Prostate gland (tissue), 2 donors: ENCODE data around the gene RYR1. TPM values are rescaled to one million over a fixed set of nuclear protein-coding genes. Genes with fewer than 3 reads are reported as not detected.
"Not testable (repeated sequence)": the region's sequence is repeated elsewhere in the genome, so short reads cannot be mapped to it uniquely, and the experiment has no call there.

Experiments
- DNase-seq: peaks from one replicate; pipeline ENCODE4 v3.0.0-alpha.2; 2019; ENCODE audit warnings: low spot score
- H3K27ac ChIP-seq, 2 donors: fragments of 200-600 bp; sonication (generic); 2 replicates each; pipeline ENCODE4 v1.5.1; 2017 to 2019
- H3K27me3 ChIP-seq: fragments of 200-600 bp; sonication (generic); replicated peaks from 2 replicates; pipeline ENCODE4 v1.5.1; 2019; ENCODE audit not compliant: insufficient read depth
- H3K36me3 ChIP-seq, 2 donors: fragments of 200-600 bp; sonication (generic); 1 replicate in 1 of 2; 2 replicates in 1 of 2; pipeline versions ENCODE4 v1.5.1 to v1.8.1; 2017 to 2019
- H3K4me1 ChIP-seq: fragments of 200-600 bp; sonication (generic); replicated peaks from 2 replicates; pipeline ENCODE4 v1.5.1; 2019
- H3K4me3 ChIP-seq, 2 donors: fragments of 200-600 bp; sonication (generic); 2 replicates each; pipeline ENCODE4 v1.5.1; 2017 to 2019
- H3K9me3 ChIP-seq: fragments of 200-600 bp; sonication (generic); 2 replicates; pipeline ENCODE4 v1.5.1; 2017
- POLR2A ChIP-seq: fragments of 450-650 bp; IDR thresholded peaks from one replicate; pipeline ENCODE4 v1.6.1; 2016; ENCODE audit warnings: antibody characterized with exemption, mild to moderate bottlenecking
- POLR2AphosphoS5 ChIP-seq: sonication (generic); formaldehyde crosslinking; IDR thresholded peaks from one replicate; pipeline ENCODE4 v1.6.1; 2017; ENCODE audit warnings: antibody characterized with exemption
- WGBS: methylation state at CpG from one replicate; pipeline ENCODE4 v1.1.5; 2018; 5-methylcytosine and 5-hydroxymethylcytosine counted together
- intact Hi-C: fragments of 100-400 bp; cut with DNase I; formaldehyde crosslinking; loops from one replicate; pipeline ENCODE4 v1.14.2; 2022
- total RNA-seq, 2 donors: library from RNA; depleted of rRNA; stranded (reverse); fragments of >200 nt; gene quantifications; one replicate each; pipeline ENCODE4 v1.1.0, GENCODE V29; 2016
- TF ChIP-seq, protein P1 (sequence below), 4 experiments: fragments of 200-600 bp in 2 of 4; fragments of 450-650 bp in 2 of 4; sonication (generic) in 2 of 4; IDR thresholded peaks; 1 replicate in 3 of 4; 2 replicates in 1 of 4; pipeline ENCODE4 v1.5.1; 2016 to 2019; ENCODE audit warnings: antibody characterized with exemption in 4 of 4, mild to moderate bottlenecking in 2 of 4, moderate library complexity in 2 of 4

RYR1 gene
- total RNA-seq, 2 donors from 2014 or later = 5.7 to 8.6 TPM

DNA sequence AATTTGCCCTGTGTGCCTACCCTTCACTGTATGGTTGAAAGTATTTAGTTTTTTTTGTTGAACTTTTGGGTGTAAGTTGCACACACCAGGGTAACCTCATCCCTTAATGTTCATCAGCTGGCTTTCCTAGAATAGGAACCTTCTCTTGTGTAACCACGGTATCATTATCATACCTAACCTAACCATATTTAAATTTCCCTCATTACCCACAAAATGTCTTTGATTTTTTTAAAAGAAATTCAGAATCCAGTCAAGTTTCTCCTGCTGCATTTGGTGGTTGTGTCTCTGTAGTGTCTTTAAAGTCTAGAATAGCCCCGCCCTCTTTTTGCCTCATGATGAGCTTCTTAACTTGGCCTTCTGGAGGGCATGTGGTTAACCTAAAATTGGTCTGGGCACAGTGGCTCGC, 80.3 kb downstream of the RYR1 start:
- intact Hi-C loops = no loop called here
- TF ChIP-seq POLR2AphosphoS5 = no peak
- TF ChIP-seq, protein P1, sequence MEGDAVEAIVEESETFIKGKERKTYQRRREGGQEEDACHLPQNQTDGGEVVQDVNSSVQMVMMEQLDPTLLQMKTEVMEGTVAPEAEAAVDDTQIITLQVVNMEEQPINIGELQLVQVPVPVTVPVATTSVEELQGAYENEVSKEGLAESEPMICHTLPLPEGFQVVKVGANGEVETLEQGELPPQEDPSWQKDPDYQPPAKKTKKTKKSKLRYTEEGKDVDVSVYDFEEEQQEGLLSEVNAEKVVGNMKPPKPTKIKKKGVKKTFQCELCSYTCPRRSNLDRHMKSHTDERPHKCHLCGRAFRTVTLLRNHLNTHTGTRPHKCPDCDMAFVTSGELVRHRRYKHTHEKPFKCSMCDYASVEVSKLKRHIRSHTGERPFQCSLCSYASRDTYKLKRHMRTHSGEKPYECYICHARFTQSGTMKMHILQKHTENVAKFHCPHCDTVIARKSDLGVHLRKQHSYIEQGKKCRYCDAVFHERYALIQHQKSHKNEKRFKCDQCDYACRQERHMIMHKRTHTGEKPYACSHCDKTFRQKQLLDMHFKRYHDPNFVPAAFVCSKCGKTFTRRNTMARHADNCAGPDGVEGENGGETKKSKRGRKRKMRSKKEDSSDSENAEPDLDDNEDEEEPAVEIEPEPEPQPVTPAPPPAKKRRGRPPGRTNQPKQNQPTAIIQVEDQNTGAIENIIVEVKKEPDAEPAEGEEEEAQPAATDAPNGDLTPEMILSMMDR (IDR thresholded peaks at IDR 0.05) = no peak
- TF ChIP-seq POLR2A = no peak
- no peaks in the 10 kb centered on the region for H3K4me1 ChIP-seq
- no peaks in the 10 kb centered on the region for H3K36me3 ChIP-seq
- no peak overlapping the region for H3K27ac ChIP-seq
- 82% methylated on average over 3 of the region's 3 CpGs for WGBS
- H3K4me3 ChIP-seq = no peak overlapping the region
- H3K9me3 ChIP-seq = no peaks in the 10 kb centered on the region
- H3K27me3 ChIP-seq = no peaks in the 10 kb centered on the region
- DNase-seq = no peak

DNA sequence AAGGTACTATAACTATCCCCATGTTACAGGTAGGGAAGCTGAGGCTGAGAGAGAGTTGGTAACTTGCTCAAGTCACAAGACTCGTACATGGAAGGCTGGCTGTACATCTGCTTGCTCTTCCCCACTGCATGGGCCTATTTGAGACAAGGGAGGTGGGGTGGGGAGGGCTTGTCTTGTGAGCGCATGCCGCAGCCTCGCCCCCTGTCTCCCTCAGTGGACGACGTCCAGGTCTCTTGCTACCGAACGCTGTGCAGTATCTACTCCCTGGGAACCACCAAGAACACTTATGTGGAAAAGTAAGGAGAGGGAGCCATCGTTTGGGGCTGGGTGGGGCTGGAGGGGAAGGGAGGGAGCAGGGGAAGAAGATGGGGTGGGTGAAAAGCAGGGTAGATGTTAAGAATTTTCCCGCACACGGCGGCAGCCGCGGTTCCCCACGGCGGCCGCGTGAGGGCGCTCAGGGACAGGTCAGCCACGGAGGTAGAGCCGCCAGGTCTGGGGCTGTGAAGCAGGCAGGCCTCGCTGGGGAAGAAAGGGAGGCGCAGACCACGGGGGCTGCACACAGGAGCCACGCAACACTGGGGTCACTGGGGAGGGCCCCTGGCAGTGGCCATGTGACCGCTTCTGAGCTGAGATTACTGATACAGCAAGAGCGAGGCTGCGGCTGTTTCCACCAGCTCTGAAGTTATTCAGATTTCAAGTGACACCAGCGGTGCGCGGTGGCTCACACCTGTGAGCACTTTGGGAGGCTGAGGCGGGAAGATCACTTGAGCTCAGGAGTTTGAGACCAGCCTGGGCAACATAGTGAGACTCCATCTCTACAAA, 81.5 kb downstream of the RYR1 start:
- peak; percentile 21 for DNase-seq
- Histone ChIP-seq H3K4me3 (no peak overlapping the region), H3K36me3 (no peaks in the 10 kb centered on the region), H3K4me1 (no peaks in the 10 kb centered on the region), H3K27me3 (no peaks in the 10 kb centered on the region), H3K9me3 (no peaks in the 10 kb centered on the region), H3K27ac (no peak overlapping the region)
- no peak for TF ChIP-seq POLR2AphosphoS5
- TF ChIP-seq, protein P1 (IDR thresholded peaks at IDR 0.05) = peak; percentile 40 to 74 (median 48)
- 18% methylated on average over 32 of the region's 32 CpGs for WGBS
- intact Hi-C loops = no loop called here

- intact Hi-C loops = no loop called here
- WGBS = 77% methylated on average over 17 of the region's 17 CpGs
- no peaks in the 10 kb centered on the region for H3K4me1 ChIP-seq
- H3K27ac ChIP-seq = no peak overlapping the region
- no peaks in the 10 kb centered on the region for H3K9me3 ChIP-seq
- TF ChIP-seq, protein P1 (IDR thresholded peaks at IDR 0.05) = no peak
- no peak for TF ChIP-seq POLR2AphosphoS5
- no peak for TF ChIP-seq POLR2A
- no peak for DNase-seq
- H3K27me3 ChIP-seq = no peaks in the 10 kb centered on the region
- H3K36me3 ChIP-seq = no peaks in the 10 kb centered on the region
- no peak overlapping the region for H3K4me3 ChIP-seq
These were observed 82.4 kb downstream of the RYR1 start for GRCh38 chr19:38515896-38516295.

- no peaks in the 10 kb centered on the region for H3K27me3 ChIP-seq
- no peaks in the 10 kb centered on the region for H3K36me3 ChIP-seq
- no peak for DNase-seq
- no peak overlapping the region for H3K27ac ChIP-seq
- TF ChIP-seq POLR2AphosphoS5 (no peak), POLR2A (no peak)
- TF ChIP-seq, protein P1 (IDR thresholded peaks at IDR 0.05) = no peak
- no peak overlapping the region for H3K4me3 ChIP-seq
- H3K9me3 ChIP-seq = no peaks in the 10 kb centered on the region
- 72% methylated on average over 6 of the region's 6 CpGs for WGBS
- no peaks in the 10 kb centered on the region for H3K4me1 ChIP-seq
- intact Hi-C loops = no loop called here
These were observed 83.3 kb downstream of the RYR1 start for GRCh38 chr19:38516802-38517201.

DNA sequence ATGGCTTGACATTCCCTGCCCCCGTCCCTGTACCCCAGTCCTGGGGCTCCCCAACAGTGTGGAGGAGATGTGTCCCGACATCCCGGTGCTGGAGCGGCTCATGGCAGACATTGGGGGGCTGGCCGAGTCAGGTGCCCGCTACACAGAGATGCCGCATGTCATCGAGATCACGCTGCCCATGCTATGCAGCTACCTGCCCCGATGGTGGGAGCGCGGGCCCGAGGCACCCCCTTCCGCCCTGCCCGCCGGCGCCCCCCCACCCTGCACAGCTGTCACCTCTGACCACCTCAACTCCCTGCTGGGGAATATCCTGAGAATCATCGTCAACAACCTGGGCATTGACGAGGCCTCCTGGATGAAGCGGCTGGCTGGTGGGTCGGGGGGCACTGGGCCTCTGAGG, 83.8 kb downstream of the RYR1 start:
- TF ChIP-seq POLR2AphosphoS5 = no peak
- TF ChIP-seq POLR2A = no peak
- TF ChIP-seq, protein P1 (IDR thresholded peaks at IDR 0.05) = no peak
- Histone ChIP-seq H3K27ac (no peak overlapping the region), H3K4me3 (no peak overlapping the region), H3K4me1 (no peaks in the 10 kb centered on the region), H3K27me3 (no peaks in the 10 kb centered on the region), H3K9me3 (no peaks in the 10 kb centered on the region), H3K36me3 (no peaks in the 10 kb centered on the region)
- 89% methylated on average over 21 of the region's 21 CpGs for WGBS
- DNase-seq = no peak
- intact Hi-C loops = no loop called here

DNA sequence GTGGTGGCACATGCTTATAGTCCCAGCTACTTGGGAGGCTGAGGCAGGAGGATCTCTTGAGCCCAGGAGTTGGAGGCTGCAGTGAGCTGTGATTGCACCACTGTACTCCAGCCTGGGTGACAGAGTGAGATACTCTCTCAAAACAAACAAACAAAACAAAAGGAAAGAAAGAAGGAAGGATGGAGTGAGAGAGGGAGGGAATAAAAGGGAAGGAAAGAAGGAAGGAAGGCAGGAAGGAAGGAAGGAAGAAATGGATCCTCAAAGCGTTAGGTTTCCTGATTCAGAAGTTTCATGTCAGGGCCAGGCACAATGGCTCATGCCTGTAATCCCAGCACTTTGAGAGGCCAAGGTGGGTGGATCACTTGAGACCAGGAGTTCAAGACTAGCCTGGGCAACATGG, 84.5 kb downstream of the RYR1 start:
- intact Hi-C loops, H3K27ac ChIP-seq, H3K4me1 ChIP-seq, DNase-seq, H3K9me3 ChIP-seq, H3K36me3 ChIP-seq, H3K4me3 ChIP-seq, H3K27me3 ChIP-seq: not testable (repeated sequence)
- 76% methylated on average over 1 of the region's 1 CpG for WGBS
